Neural crest cell (in vitro differentiated cells): ENCODE results near the gene FBXO11. TPM values are rescaled to one million over a fixed set of nuclear protein-coding genes. Genes with fewer than 3 reads are reported as not detected.
"Not testable (repeated sequence)": the region's sequence is repeated elsewhere in the genome, so short reads cannot be mapped to it uniquely, and the experiment has no call there.

Experiments
- DNase-seq: peaks from one replicate; pipeline ENCODE4 v3.0.0; 2021; ENCODE audit warnings: low read depth, mixed read lengths, low spot score
- H3K27ac Mint-ChIP-seq: one replicate; pipeline ENCODE4 v1.8.0; 2021; ENCODE audit warnings: mild to moderate bottlenecking, mixed read lengths; ENCODE audit not compliant: unreplicated experiment
- H3K27me3 Mint-ChIP-seq: 2 replicates; pipeline ENCODE4 v1.8.0; 2021; ENCODE audit warnings: low read depth, mild to moderate bottlenecking, mixed read lengths
- H3K36me3 Mint-ChIP-seq: 2 replicates; pipeline ENCODE4 v1.8.0; 2021; ENCODE audit warnings: low read depth, mild to moderate bottlenecking, mixed read lengths
- H3K4me1 Mint-ChIP-seq: 2 replicates; pipeline ENCODE4 v1.8.0; 2021; ENCODE audit warnings: mixed read lengths
- H3K4me3 Mint-ChIP-seq: one replicate; pipeline ENCODE4 v1.8.0; 2021; ENCODE audit warnings: mild to moderate bottlenecking, mixed read lengths
- H3K9me3 Mint-ChIP-seq: 2 replicates; pipeline ENCODE4 v1.8.0; 2021; ENCODE audit warnings: mixed read lengths
- CTCF ChIP-seq: fragments of 200-600 bp; sonication (generic); conservative IDR thresholded peaks from 2 replicates; pipeline ENCODE4 v1.5.0; 2021; ENCODE audit warnings: antibody characterized with exemption, mild to moderate bottlenecking
- total RNA-seq: library from RNA; stranded (reverse); gene quantifications from 2 replicates; pipeline ENCODE4 v1.2.1, GENCODE V29; 2021

The FBXO11 gene
- total RNA-seq, 1 donor from 2014 or later = 86.3 TPM

- no peak for TF ChIP-seq CTCF
- DNase-seq = no peak
- H3K4me1 Mint-ChIP-seq = peaks cover 49% of the 10 kb centered on the region
- H3K27ac Mint-ChIP-seq = no peak overlapping the region
- no peaks in the 10 kb centered on the region for H3K36me3 Mint-ChIP-seq
- no peaks in the 10 kb centered on the region for H3K27me3 Mint-ChIP-seq
- H3K4me3 Mint-ChIP-seq = no peak overlapping the region
- no peaks in the 10 kb centered on the region for H3K9me3 Mint-ChIP-seq
These were observed 39.1 kb downstream of the FBXO11 start for GRCh38 chr2:47867205-47867604.

GRCh38 chr2:47864566-47864965 lies 41.7 kb downstream of the FBXO11 start:
- no peaks in the 10 kb centered on the region for H3K36me3 Mint-ChIP-seq
- H3K4me3 Mint-ChIP-seq = no peak overlapping the region
- H3K27ac Mint-ChIP-seq = no peak overlapping the region
- peaks cover 26% of the 10 kb centered on the region for H3K4me1 Mint-ChIP-seq
- no peaks in the 10 kb centered on the region for H3K27me3 Mint-ChIP-seq
- TF ChIP-seq CTCF = no peak
- no peaks in the 10 kb centered on the region for H3K9me3 Mint-ChIP-seq
- DNase-seq = no peak

- no peak for DNase-seq
- Mint-ChIP-seq H3K4me1 (peaks cover 19% of the 10 kb centered on the region), H3K4me3 (no peak overlapping the region), H3K36me3 (no peaks in the 10 kb centered on the region), H3K9me3 (no peaks in the 10 kb centered on the region), H3K27me3 (no peaks in the 10 kb centered on the region), H3K27ac (no peak overlapping the region)
- no peak for TF ChIP-seq CTCF
These were observed 43.3 kb downstream of the FBXO11 start for GRCh38 chr2:47862949-47863348.

- not testable (repeated sequence) for H3K36me3 Mint-ChIP-seq, H3K4me3 Mint-ChIP-seq, DNase-seq, H3K27ac Mint-ChIP-seq, H3K9me3 Mint-ChIP-seq, H3K27me3 Mint-ChIP-seq
- peaks cover 19% of the 10 kb centered on the region for H3K4me1 Mint-ChIP-seq
These were observed 53.1 kb downstream of the FBXO11 start for GRCh38 chr2:47853067-47853777.

GRCh38 chr2:47850198-47850597 lies 56.1 kb downstream of the FBXO11 start:
- no peak for TF ChIP-seq CTCF
- Mint-ChIP-seq H3K27me3 (no peaks in the 10 kb centered on the region), H3K4me1 (no peaks in the 10 kb centered on the region), H3K36me3 (no peaks in the 10 kb centered on the region), H3K27ac (no peak overlapping the region), H3K9me3 (no peaks in the 10 kb centered on the region), H3K4me3 (no peak overlapping the region)
- DNase-seq = no peak

- no peak for TF ChIP-seq CTCF
- Mint-ChIP-seq H3K27ac (no peak overlapping the region), H3K4me1 (no peaks in the 10 kb centered on the region), H3K4me3 (no peak overlapping the region), H3K27me3 (no peaks in the 10 kb centered on the region), H3K9me3 (no peaks in the 10 kb centered on the region), H3K36me3 (no peaks in the 10 kb centered on the region)
- DNase-seq = no peak
These were observed 56.9 kb downstream of the FBXO11 start for GRCh38 chr2:47849368-47849767.
